Immature natural killer cell (primary cell): ENCODE results near the gene LYPD5. TPM values are rescaled to one million over a fixed set of nuclear protein-coding genes. Genes with fewer than 3 reads are reported as not detected.
"Not testable (repeated sequence)": the region's sequence is repeated elsewhere in the genome, so short reads cannot be mapped to it uniquely, and the experiment has no call there.

Experiments
- DNase-seq, 3 donors: peaks; one replicate each; pipeline ENCODE4 v3.0.0; 2022; ENCODE audit warnings: mixed read lengths in 1 of 3
- H3K27ac Mint-ChIP-seq, 6 donors: one replicate each; pipeline ENCODE4 v1.8.0; 2020; ENCODE audit warnings: mixed read lengths in 6 of 6, mild to moderate bottlenecking in 5 of 6, inconsistent platforms in 4 of 6, moderate library complexity in 3 of 6
- H3K27me3 Mint-ChIP-seq, 3 donors: one replicate each; pipeline ENCODE4 v1.8.0; 2020 to 2021; ENCODE audit warnings: low read depth in 3 of 3, mild to moderate bottlenecking in 3 of 3, mixed read lengths in 3 of 3, moderate library complexity in 3 of 3, inconsistent platforms in 1 of 3
- H3K36me3 Mint-ChIP-seq, 3 donors: one replicate each; pipeline ENCODE4 v1.8.0; 2020; ENCODE audit warnings: mixed read lengths in 3 of 3, inconsistent platforms in 2 of 3, mild to moderate bottlenecking in 2 of 3
- H3K4me1 Mint-ChIP-seq, 2 donors: one replicate each; pipeline ENCODE4 v1.8.0; 2020; ENCODE audit warnings: inconsistent platforms in 2 of 2, mild to moderate bottlenecking in 2 of 2, mixed read lengths in 2 of 2, moderate library complexity in 1 of 2
- H3K4me3 Mint-ChIP-seq, 5 donors: one replicate each; pipeline ENCODE4 v1.8.0; 2020; ENCODE audit warnings: mild to moderate bottlenecking in 5 of 5, mixed read lengths in 5 of 5, inconsistent platforms in 3 of 5, moderate library complexity in 3 of 5
- H3K9me3 Mint-ChIP-seq, 6 donors: one replicate each; pipeline ENCODE4 v1.8.0; 2020; ENCODE audit warnings: mild to moderate bottlenecking in 6 of 6, mixed read lengths in 6 of 6, inconsistent platforms in 4 of 6, moderate library complexity in 3 of 6
- polyA plus RNA-seq, 3 donors: library from polyadenylated mRNA; unstranded; fragments of 300-500 nt; fragmentation: Illumina TruSeq; gene quantifications; one replicate each; pipeline ENCODE4 v1.2.3, GENCODE V29; 2021

The LYPD5 gene
- polyA plus RNA-seq, 3 donors from 2014 or later = 3.4 TPM; not detected in 2

DNA sequence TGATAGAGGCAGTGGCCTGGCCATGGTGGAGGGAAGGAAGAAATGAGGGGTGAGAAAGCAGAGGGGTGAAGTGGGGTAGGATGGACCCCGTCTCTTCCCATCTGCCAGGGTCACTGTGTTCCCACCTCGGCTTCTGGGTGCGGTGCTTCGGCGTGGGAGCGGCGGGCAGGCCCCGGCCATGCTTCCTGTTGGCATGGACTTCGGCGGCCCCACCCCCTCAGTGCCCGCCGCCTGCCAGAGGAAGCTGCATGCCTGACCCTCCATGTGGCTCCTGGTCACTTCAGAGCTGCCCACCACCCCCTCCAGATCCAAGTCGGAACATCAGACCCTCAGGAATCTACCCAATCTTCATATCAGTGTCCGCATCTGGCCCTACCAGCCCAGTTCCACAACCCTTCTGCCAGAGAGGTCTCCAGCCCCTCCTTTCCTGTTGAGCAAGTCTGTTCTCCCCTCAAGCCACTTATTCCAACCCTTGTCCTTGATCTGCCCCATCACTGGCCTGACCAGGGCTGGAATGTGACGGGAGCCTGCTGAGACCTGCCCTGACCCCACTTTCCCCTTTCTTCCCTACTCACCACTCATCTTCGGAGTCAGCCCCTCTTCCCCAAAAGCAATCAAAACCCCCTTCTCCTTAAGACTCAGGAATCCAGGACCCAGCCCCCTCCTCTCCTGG, 23.0 kb downstream of the LYPD5 start:
- Mint-ChIP-seq H3K9me3 (no peaks in the 10 kb centered on the region), H3K4me1 (peaks cover 0 to 4% of the 10 kb centered on the region in 2 donors), H3K27me3 (peaks cover 7 to 24% (median 15%) of the 10 kb centered on the region in 3 donors), H3K27ac (no peak overlapping the region), H3K36me3 (peaks cover 0 to 3% (median 3%) of the 10 kb centered on the region in 3 donors), H3K4me3 (no peak overlapping the region)
- DNase-seq = no peak

GRCh38 chr19:43778651-43779050, 23.6 kb downstream of the LYPD5 start:
- Mint-ChIP-seq H3K27ac (no peak overlapping the region), H3K9me3 (no peaks in the 10 kb centered on the region), H3K4me1 (peaks cover 0 to 4% of the 10 kb centered on the region in 2 donors)

GRCh38 chr19:43777163-43777695, 25.0 kb downstream of the LYPD5 start:
- H3K9me3 Mint-ChIP-seq = no peaks in the 10 kb centered on the region
- H3K4me3 Mint-ChIP-seq = no peak overlapping the region
- peaks cover 7 to 16% (median 8%) of the 10 kb centered on the region in 3 donors for H3K27me3 Mint-ChIP-seq
- peaks cover 0 to 3% (median 0%) of the 10 kb centered on the region in 3 donors for H3K36me3 Mint-ChIP-seq
- peaks cover 0 to 4% of the 10 kb centered on the region in 2 donors for H3K4me1 Mint-ChIP-seq
- DNase-seq = no peak
- no peak overlapping the region for H3K27ac Mint-ChIP-seq

More at GRCh38 chr19:43778651-43779050, 23.6 kb downstream of the LYPD5 start:
- no peak for DNase-seq
- Mint-ChIP-seq H3K4me3 (no peak overlapping the region), H3K27me3 (peaks cover 7 to 24% (median 16%) of the 10 kb centered on the region in 3 donors), H3K36me3 (peaks cover 0 to 3% (median 2%) of the 10 kb centered on the region in 3 donors)

DNA sequence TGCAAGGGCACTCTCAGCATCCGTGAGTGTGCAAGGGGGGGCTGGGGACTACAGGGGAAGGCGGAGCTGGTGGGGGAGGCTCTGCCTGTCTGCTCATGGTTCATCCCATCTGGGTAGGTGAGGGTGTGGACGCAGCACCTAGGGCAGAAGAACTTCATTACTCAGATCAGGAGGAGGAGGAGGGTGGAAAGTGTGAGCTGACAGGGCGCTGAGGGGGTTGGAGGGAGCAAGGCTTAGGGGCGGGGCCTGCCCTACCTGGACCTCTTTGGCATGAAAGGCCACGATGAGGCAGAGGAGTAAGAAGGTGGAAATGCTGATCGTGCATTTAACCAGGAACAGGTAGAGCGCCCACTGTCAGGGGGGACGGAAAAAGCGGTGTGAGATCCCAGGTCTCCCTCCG, 26.0 kb downstream of the LYPD5 start:
- Mint-ChIP-seq H3K9me3 (no peaks in the 10 kb centered on the region), H3K4me3 (no peak overlapping the region), H3K27ac (no peak overlapping the region), H3K4me1 (peaks cover 0 to 4% of the 10 kb centered on the region in 2 donors), H3K36me3 (peaks cover 0 to 3% (median 0%) of the 10 kb centered on the region in 3 donors), H3K27me3 (peaks cover 2 to 13% (median 7%) of the 10 kb centered on the region in 3 donors)
- no peak for DNase-seq

DNA sequence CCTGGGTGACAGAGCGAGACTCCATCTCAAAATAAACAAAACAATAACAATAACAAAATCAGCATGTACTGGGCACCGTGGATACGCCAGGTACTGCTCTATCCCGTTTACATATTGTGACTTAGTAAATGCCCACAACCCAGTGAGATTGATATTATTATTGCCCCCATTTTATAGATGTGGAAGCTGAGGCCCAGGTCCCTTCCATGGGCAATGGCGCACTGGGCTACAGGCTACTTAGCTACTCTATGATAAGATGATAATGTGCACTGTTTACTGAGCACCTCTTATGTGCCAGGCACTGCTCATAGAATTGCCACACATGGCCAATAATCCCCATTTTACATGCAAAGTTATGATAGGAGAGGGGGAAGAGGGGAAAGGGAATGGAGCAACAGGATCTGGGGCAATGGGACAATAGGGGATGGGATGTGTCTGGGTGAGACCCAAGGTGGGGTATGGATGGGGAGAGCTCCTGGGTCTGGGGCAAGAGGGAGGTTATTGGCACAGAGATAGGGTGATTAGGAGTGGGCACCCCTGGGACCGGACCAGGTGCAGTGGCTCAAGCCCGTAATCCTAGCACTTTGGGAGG, 26.9 kb downstream of the LYPD5 start:
- peaks cover 0 to 4% of the 10 kb centered on the region in 2 donors for H3K4me1 Mint-ChIP-seq
- no peaks in the 10 kb centered on the region for H3K9me3 Mint-ChIP-seq
- H3K4me3 Mint-ChIP-seq = no peak overlapping the region
- no peak for DNase-seq
- no peak overlapping the region for H3K27ac Mint-ChIP-seq
- H3K27me3 Mint-ChIP-seq = peaks cover 0 to 11% (median 7%) of the 10 kb centered on the region in 3 donors
- H3K36me3 Mint-ChIP-seq = peaks cover 0 to 3% (median 0%) of the 10 kb centered on the region in 3 donors

DNA sequence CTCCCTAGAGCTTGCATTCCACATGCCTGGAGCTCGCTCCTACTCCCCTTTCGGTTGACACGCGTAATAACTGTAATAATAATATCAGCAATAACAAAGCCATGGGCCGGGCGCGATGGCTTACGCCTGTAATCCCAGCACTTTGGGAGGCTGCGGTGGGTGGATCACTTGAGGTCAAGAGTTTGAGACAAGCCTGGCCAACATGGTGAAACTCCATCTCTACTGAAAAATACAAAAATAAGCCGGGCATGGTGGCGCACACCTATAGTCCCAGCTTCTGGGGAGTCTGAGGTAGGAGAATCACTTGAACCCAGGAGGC, 27.3 kb downstream of the LYPD5 start:
- not testable (repeated sequence) for H3K4me1 Mint-ChIP-seq, H3K4me3 Mint-ChIP-seq, H3K27ac Mint-ChIP-seq, H3K36me3 Mint-ChIP-seq, H3K9me3 Mint-ChIP-seq, DNase-seq
- peaks cover 0 to 11% (median 7%) of the 10 kb centered on the region in 3 donors for H3K27me3 Mint-ChIP-seq

DNA sequence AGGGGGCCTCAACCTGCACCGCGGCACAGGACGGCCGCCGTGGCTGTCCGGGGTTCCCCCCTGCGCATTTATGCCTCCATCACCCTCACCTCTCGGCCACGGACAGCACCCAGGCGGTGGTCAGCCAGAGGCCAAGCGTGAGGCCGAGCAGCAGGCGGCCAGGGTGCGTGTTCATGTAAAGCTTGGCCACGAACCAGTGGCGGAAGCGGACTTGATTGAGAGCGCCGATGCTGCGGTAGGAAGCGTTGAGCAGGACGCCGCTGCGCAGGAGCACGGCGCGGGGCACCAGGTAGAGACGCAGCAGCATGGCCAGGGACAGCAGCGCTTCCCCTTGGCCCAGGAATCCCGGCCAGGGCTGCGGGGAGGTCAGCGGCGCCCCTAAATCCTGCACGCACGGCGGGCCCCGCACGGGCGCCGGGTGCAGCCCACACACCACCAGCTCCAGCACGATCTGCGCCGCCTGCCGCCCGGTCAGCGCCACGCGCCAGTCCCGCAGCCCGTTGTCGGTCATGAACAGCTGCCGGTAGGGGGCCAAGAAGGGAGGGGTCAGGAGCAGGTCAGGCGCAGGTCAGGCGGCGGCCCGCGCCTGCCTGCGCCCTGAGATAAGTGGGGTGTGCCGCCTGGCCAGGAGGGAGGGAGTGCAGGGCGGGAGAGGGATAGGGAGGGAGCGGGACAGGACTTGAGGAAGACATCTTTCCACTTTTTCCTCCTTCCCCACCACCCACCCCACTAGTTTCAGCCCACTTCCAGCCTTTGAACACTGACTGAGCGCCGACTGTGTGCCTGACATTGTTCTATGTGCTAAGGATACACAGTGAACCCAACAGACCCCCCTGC, 27.9 kb downstream of the LYPD5 start:
- no peak overlapping the region for H3K4me3 Mint-ChIP-seq
- no peak overlapping the region for H3K27ac Mint-ChIP-seq

GRCh38 chr19:43773725-43774102, 28.5 kb downstream of the LYPD5 start:
- Mint-ChIP-seq H3K27ac (no peak overlapping the region), H3K9me3 (no peaks in the 10 kb centered on the region), H3K4me1 (peaks cover 0 to 4% of the 10 kb centered on the region in 2 donors), H3K27me3 (peaks cover 0 to 9% (median 3%) of the 10 kb centered on the region in 3 donors), H3K4me3 (no peak overlapping the region), H3K36me3 (peaks cover 0 to 3% (median 0%) of the 10 kb centered on the region in 3 donors)
- DNase-seq = no peak

More for the DNA sequence above, 27.9 kb downstream of the LYPD5 start:
- no peak for DNase-seq
- H3K4me1 Mint-ChIP-seq = peaks cover 0 to 4% of the 10 kb centered on the region in 2 donors
- peaks cover 0 to 11% (median 3%) of the 10 kb centered on the region in 3 donors for H3K27me3 Mint-ChIP-seq
- H3K36me3 Mint-ChIP-seq = peaks cover 0 to 3% (median 0%) of the 10 kb centered on the region in 3 donors
- no peaks in the 10 kb centered on the region for H3K9me3 Mint-ChIP-seq

DNA sequence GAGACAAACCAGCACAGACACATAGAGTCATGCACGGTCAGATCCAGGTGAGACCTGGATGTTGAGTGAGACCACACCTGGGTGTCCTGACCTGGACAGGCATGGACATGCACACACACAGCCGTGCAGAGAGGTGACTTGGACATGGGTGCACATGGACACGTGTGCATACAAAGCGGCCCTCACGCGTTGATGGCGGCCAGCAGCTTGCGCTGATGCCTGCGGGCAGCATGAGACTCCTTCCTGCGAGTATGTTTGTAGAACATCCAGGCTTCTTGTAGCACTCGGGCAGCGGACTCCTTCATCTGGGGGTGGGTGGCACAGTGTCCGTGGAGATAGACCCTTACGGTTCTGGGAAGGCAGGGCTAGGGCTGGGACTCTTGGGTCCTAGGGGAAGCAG, 33.0 kb downstream of the LYPD5 start:
- Mint-ChIP-seq H3K4me3 (no peak overlapping the region), H3K9me3 (no peaks in the 10 kb centered on the region), H3K4me1 (peaks cover 2 to 10% of the 10 kb centered on the region in 2 donors), H3K27me3 (peaks cover 0 to 3% (median 0%) of the 10 kb centered on the region in 3 donors), H3K36me3 (no peaks in the 10 kb centered on the region), H3K27ac (no peak overlapping the region)
- no peak for DNase-seq

DNA sequence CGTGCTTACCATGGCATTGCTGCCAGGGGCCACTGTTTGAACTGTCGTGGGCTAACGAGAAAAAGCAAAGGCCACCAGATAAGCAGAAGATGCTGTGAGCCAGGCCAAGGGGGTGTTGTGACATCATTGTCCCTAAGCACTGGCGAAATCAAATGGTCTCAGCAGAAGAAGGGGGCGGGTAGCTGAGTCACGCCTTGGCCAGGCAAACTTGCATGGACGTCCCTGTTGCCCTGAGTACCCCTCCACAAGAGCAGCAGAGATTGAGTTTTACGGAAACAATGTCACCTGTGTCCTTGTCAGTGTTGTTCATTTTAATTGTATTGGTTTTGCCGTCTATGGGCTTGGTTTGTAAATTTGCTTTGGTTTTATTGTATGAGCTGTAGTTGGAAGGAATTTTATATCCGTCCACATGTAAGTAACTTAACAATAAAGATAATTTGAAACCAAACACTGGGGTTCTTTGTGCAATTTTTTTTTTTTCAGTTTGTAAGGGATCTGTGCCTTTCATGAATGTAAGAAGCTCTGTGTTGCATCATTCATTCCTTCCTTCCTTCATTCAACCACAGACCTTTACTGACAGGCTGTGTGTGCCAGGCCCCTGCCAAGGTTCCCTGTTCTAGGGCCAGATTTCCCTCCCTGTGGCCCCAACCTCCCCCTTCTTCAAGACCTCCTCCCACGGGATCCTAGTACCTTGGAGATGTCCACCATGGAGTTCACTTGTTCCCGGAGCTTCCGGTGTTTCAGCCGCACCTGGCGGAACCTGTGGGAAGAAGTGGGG, 33.8 kb downstream of the LYPD5 start:
- no peak for DNase-seq
- Mint-ChIP-seq H3K27me3 (no peaks in the 10 kb centered on the region), H3K4me3 (no peak overlapping the region), H3K4me1 (peaks cover 2 to 10% of the 10 kb centered on the region in 2 donors), H3K9me3 (no peaks in the 10 kb centered on the region), H3K36me3 (no peaks in the 10 kb centered on the region), H3K27ac (no peak overlapping the region)

DNA sequence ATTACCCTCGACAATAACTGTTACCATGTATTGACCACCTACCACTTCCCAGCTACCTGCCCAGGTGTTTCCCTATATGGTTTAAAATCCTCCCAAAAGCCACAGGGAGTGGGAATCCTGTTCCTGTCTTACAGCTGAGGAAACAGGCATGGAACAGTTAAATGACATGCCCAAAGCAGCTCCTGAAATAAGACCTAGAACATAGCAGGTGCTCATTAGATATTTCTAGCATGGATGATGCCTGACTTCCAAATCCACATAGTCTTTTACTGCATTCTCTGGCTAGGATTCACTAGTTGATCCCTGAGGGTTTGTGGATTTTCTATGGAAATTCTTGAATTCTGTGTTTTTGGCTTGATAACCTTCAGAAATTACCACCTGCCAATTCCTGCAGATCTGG, 34.4 kb downstream of the LYPD5 start:
- H3K27me3 Mint-ChIP-seq = peaks cover 0 to 1% (median 0%) of the 10 kb centered on the region in 3 donors
- no peak overlapping the region for H3K27ac Mint-ChIP-seq
- no peaks in the 10 kb centered on the region for H3K36me3 Mint-ChIP-seq
- DNase-seq = no peak
- peaks cover 2 to 10% of the 10 kb centered on the region in 2 donors for H3K4me1 Mint-ChIP-seq
- no peaks in the 10 kb centered on the region for H3K9me3 Mint-ChIP-seq
- H3K4me3 Mint-ChIP-seq = no peak overlapping the region

- Mint-ChIP-seq H3K4me3 (no peak overlapping the region), H3K27me3 (peaks cover 0 to 3% (median 0%) of the 10 kb centered on the region in 3 donors), H3K4me1 (peaks cover 2 to 10% of the 10 kb centered on the region in 2 donors), H3K27ac (no peak overlapping the region), H3K9me3 (no peaks in the 10 kb centered on the region), H3K36me3 (no peaks in the 10 kb centered on the region)
- no peak for DNase-seq
These were observed 34.9 kb downstream of the LYPD5 start for GRCh38 chr19:43767316-43767715.

DNA sequence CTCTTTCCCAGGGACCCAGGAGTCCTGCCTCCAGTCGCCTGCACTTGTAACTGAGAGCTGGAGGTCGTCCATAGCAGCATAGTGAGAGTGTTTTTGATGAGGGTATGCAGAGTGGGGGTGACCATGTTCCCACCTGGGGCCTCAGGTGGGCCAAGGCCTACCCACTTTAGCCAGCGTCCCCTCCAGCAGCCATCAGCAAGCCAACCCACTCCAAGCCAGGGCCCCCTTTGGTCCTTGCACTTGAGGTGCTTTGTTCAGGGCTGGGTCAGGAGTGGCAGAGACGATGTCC, 35.5 kb downstream of the LYPD5 start:
- no peaks in the 10 kb centered on the region for H3K36me3 Mint-ChIP-seq
- no peak for DNase-seq
- no peaks in the 10 kb centered on the region for H3K9me3 Mint-ChIP-seq
- peaks cover 0 to 3% (median 0%) of the 10 kb centered on the region in 3 donors for H3K27me3 Mint-ChIP-seq
- peak overlapping the region in 1 of 5 donors; percentile 29 for H3K4me3 Mint-ChIP-seq
- H3K27ac Mint-ChIP-seq = peak overlapping the region in 2 of 6 donors; percentile 72 to 94
- peaks cover 2 to 10% of the 10 kb centered on the region in 2 donors for H3K4me1 Mint-ChIP-seq
